ENCODE data around the gene RAP1GDS1. TPM values are rescaled to one million over a fixed set of nuclear protein-coding genes. Genes with fewer than 3 reads are reported as not detected.

The RAP1GDS1 gene
- total RNA-seq, 1 experiment from 2014 or later = 40.8 TPM

GRCh38 chr4:98421111-98421510 is 159.9 kb downstream of the RAP1GDS1 start:
- CTCF ChIA-PET = no interaction called here
- no peaks in the 10 kb centered on the region for H3K79me2 ChIP-seq (ENCODE audit: insufficient read depth, low read length)
- no peaks in the 10 kb centered on the region for H3K9me2 ChIP-seq (ENCODE audit: insufficient read depth)
- H4K20me1 ChIP-seq (ENCODE audit: insufficient read depth) = no peaks in the 10 kb centered on the region
- RAD21 ChIA-PET (ENCODE audit: low non-redundant PET in 1 of 2, low total read pairs in 2 of 2, uncharacterized antibody in 2 of 2, unreplicated experiment in 2 of 2) = no interaction called here
- no peaks in the 10 kb centered on the region for H3K4me1 ChIP-seq (ENCODE audit: control insufficient read depth in 1 of 2, insufficient read depth in 2 of 2, low read length in 2 of 2)
- intact Hi-C loops (cut with micrococcal nuclease) = no loop called here
- H3K4me2 ChIP-seq (ENCODE audit: low read length) = no peak overlapping the region
- ATAC-seq (no peak), DNase-seq (ENCODE audit: low read depth, low spot score) (no peak)
- H3K9me3 ChIP-seq (ENCODE audit: control insufficient read depth in 1 of 2, insufficient read depth in 1 of 2, low read depth in 1 of 2, low read length in 2 of 2) = no peaks in the 10 kb centered on the region
- H2AFZ ChIP-seq (ENCODE audit: low read depth, low read length, poor library complexity, severe bottlenecking) = no peak overlapping the region
- H3K27me3 ChIP-seq (ENCODE audit: insufficient read depth, low read length) = no peaks in the 10 kb centered on the region
- TF ChIP-seq YY1 (IDR thresholded peaks at IDR 0.05; ENCODE audit: extremely low read depth, insufficient replicate concordance, low read depth, low read length) (no peak), EZH2phosphoT487 (IDR thresholded peaks at IDR 0.05; ENCODE audit: borderline replicate concordance) (no peak), FOSL1 (IDR thresholded peaks at IDR 0.05; ENCODE audit: low read depth) (no peak), JUND (IDR thresholded peaks at IDR 0.05) (no peak), TCF7L2 (IDR thresholded peaks at IDR 0.05; ENCODE audit: borderline replicate concordance, extremely low read depth, insufficient read depth, insufficient read length) (no peak), POLR2A (IDR thresholded peaks at IDR 0.05; ENCODE audit: borderline replicate concordance, extremely low read depth, insufficient read depth, insufficient read length) (no peak), EZH2 (IDR thresholded peaks at IDR 0.05) (no peak), SIN3A (IDR thresholded peaks at IDR 0.05; ENCODE audit: low read depth) (no peak), SP1 (IDR thresholded peaks at IDR 0.05; ENCODE audit: low read depth) (no peak), MAX (IDR thresholded peaks at IDR 0.05) (no peak), ZNF274 (IDR thresholded peaks at IDR 0.05; ENCODE audit: low read depth, low read length) (no peak), EGR1 (IDR thresholded peaks at IDR 0.05; ENCODE audit: low read depth) (no peak), POLR2AphosphoS5 (IDR thresholded peaks at IDR 0.05; ENCODE audit: low read depth, low read length) (no peak), SRF (IDR thresholded peaks at IDR 0.05; ENCODE audit: low read depth) (no peak), CTCF (IDR thresholded peaks at IDR 0.05 in 2 of 3, conservative IDR thresholded peaks at IDR 0.05 in 1 of 3; ENCODE audit: borderline replicate concordance in 1 of 3, insufficient read depth in 1 of 3, low read depth in 2 of 3, low read length in 2 of 3) (no peak), ELF1 (IDR thresholded peaks at IDR 0.05; ENCODE audit: borderline replicate concordance, low read depth) (no peak), ZBTB33 (IDR thresholded peaks at IDR 0.05; ENCODE audit: extremely low read depth, insufficient replicate concordance, low read length) (no peak), CEBPB (IDR thresholded peaks at IDR 0.05; ENCODE audit: low read depth) (no peak)
- POLR2A ChIA-PET = no interaction called here
- no TSS peak for BruUV-seq (replicated peaks)
- no peak overlapping the region for H3K27ac ChIP-seq (ENCODE audit: low read depth, low read length)
- peaks cover 0 to 6% of the 10 kb centered on the region in 2 experiments; a peak in 1 of 4 replicates for H3K36me3 ChIP-seq (ENCODE audit: control insufficient read depth in 1 of 2, insufficient read depth in 2 of 2, low read length in 2 of 2)
- no peak overlapping the region for H3K9ac ChIP-seq (ENCODE audit: low read length)
- no peak overlapping the region for H3K4me3 ChIP-seq (replicated peaks in 1 of 2; ENCODE audit: low read depth in 1 of 2, low read length in 2 of 2)
